ENCODE measurements around the gene LCOR.
"Not testable (repeated sequence)": the region's sequence is repeated elsewhere in the genome, so short reads cannot be mapped to it uniquely, and the experiment has no call there.

LCOR gene

GRCh38 chr10:97016728-97017473 is 184.8 kb downstream of the LCOR start:
- DNase-seq = no peak

- DNase-seq = no peak
Observed at GRCh38 chr10:97017474-97017903, 185.4 kb downstream of the LCOR start.

- DNase-seq = no peak
Observed at GRCh38 chr10:97018251-97019212, 186.4 kb downstream of the LCOR start.

GRCh38 chr10:97019213-97019844 is 187.2 kb downstream of the LCOR start:
- no peak for DNase-seq

- no peak for DNase-seq
Observed at GRCh38 chr10:97020452-97021400, 188.6 kb downstream of the LCOR start.

- DNase-seq = no peak
Observed at GRCh38 chr10:97022616-97023015, 190.5 kb downstream of the LCOR start.

- no peak for DNase-seq
Observed at GRCh38 chr10:97023401-97024167, 191.5 kb downstream of the LCOR start.

GRCh38 chr10:97024168-97025073 is 192.3 kb downstream of the LCOR start:
- DNase-seq = no peak

GRCh38 chr10:97025613-97026242 is 193.6 kb downstream of the LCOR start:
- DNase-seq = peak; percentile 44

- DNase-seq = no peak
Observed at GRCh38 chr10:97028126-97028831, 196.2 kb downstream of the LCOR start.

- no peak for DNase-seq
Observed at GRCh38 chr10:97028832-97029178, 196.7 kb downstream of the LCOR start.

- DNase-seq = no peak
Observed at GRCh38 chr10:97029271-97029670, 197.2 kb downstream of the LCOR start.

- DNase-seq = no peak
Observed at GRCh38 chr10:97030894-97031293, 198.8 kb downstream of the LCOR start.

GRCh38 chr10:97031459-97031858 is 199.4 kb downstream of the LCOR start:
- DNase-seq = no peak

- DNase-seq = no peak
Observed at GRCh38 chr10:97032624-97033023, 200.5 kb downstream of the LCOR start.

- DNase-seq = not testable (repeated sequence)
Observed at GRCh38 chr10:97033841-97034240, 201.7 kb downstream of the LCOR start.

- DNase-seq = no peak
Observed at GRCh38 chr10:97034301-97034700, 202.2 kb downstream of the LCOR start.

GRCh38 chr10:97034958-97035769 is 203.1 kb downstream of the LCOR start:
- DNase-seq = no peak
